HG03521 (cell line): Measurements from ENCODE around the gene CYB5B.

Source experiments
- ATAC-seq: cut with Tn5 transposase; IDR thresholded peaks from one replicate; pipeline ENCODE4 v1.9.1; 2021; ENCODE audit warnings: mild to moderate bottlenecking, moderate library complexity; ENCODE audit not compliant: unreplicated experiment

Gene CYB5B

DNA sequence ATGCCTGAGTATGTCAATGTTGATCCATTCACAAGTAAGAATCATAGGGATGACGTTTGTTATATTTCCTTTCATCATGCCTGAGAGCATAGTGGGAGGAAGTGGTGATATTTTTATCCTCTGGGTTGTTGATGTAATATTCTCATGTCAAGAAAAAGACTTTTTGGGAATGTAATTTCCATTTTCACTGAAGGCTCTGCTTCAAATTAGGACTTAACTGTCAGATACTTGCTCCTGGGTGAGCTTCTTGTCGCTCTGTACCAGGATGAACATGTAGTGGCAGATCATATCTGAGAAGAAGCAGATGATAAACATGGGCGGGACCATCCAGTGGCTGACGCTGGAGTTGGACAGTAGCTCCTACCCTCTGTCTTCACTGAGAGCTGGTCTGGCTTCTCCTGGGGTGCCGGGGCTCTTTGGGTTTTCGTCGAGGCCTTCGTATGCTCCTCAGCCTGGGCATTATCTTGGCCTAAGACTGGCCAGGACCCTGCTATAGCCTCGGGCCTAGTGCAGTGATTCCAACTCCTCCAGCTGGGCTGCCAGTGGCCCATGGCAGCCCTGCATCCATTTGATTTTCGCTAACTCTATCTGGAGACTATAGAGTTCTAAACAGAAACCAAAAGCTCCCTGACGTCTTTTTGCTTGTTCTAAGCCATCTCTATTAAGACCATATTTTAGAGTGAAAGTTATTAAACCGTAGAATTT, 19.7 kb downstream of the CYB5B start:
- no peak for ATAC-seq

DNA sequence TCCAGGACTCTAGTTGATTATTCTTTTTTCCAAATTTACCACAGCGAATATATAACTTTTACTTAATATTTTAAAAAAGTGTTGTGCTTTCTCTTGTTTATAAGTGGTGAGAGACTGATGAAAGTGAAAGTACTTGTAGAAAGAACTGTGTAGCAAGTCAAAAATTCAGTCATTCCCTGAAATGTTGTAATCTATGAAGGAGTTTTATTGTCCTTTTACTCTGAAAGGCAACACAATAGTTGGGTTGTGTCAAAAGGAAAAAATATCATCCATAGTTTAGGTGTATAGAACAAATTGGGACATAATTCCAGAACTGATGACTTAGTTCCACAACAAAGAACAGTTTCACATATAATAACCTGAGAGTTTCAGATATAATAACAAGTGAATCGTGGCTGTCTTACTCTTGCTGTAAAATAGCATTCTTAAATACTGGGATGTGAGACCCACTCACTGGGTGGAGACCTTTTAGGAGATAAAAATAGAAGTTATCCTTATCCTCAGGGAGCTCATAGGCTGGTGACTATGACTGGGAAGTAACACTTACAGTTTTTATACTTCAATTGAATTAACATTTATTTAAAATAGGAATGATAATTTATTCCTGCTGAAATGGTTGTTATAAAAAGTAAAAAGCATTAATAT, 20.6 kb downstream of the CYB5B start:
- no peak for ATAC-seq

DNA sequence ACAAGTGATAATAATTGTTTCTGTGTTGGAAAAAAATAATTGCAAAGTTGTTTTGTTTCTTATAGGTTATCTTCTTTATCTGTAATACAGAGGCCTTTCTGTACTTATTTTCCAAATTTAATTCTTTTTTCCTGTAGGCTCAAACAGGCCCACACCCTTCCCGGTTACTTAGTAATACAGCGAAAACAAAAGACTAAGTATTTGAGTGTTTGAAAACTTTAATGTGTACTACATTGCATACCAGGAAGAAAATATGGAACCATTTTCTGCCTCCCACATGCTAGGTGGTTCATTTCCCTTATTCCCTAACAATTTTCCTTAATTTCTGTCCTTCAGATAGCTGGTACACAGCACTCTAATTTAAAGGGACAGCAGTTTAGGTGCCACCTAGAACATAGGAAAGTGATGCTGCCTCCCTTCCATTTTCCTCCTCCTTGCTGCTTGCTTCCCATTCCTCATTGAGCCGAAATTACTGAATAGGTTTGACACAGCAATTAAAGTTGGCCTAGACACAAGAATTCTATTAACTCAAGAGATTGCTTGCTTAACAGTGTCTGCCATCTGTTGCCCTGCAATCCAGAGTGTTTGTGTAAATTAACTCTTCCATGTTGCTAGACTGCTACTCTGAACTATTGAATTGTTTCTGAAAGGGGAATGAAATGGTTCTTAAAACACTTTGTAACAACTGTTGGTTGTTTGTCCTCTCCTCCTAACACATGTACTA, 24.2 kb downstream of the CYB5B start:
- no peak for ATAC-seq

DNA sequence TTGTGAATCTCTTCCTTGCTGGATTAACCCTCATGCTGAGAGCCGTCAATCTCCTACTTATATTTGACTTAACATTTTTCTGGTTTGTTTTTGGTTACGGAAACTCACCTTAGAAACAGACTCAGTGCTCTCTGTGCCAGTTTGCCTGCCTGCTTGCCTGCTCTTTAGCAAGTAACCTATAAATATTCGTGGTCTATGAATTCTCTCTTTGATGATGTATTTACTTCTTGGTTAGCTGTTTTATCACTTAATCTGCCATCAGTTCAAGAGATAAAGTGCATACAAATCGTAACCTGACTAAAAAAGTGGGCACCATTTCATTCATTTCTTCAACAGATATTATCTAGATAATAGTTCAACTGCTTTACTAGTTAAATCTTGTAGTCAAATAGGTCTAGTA, 26.7 kb downstream of the CYB5B start:
- no peak for ATAC-seq

DNA sequence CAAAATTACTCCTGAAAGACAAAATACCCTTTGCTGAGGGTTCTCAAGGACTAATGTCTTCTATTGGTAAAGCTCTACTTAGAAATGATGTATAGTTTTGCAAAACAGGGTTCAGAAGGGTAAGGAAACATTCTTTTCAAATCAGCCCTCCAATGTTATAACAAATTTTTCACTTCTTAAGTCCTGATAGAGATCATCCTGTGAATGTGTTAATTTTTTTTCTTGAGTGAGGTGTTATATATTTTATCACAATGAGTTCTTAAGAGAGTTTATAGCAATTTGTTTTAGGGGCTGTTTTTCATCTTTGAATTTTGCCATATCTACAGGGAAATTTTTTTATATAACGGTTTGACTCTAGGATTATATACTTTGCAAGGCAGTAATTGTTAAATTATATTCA, 29.5 kb downstream of the CYB5B start:
- no peak for ATAC-seq

DNA sequence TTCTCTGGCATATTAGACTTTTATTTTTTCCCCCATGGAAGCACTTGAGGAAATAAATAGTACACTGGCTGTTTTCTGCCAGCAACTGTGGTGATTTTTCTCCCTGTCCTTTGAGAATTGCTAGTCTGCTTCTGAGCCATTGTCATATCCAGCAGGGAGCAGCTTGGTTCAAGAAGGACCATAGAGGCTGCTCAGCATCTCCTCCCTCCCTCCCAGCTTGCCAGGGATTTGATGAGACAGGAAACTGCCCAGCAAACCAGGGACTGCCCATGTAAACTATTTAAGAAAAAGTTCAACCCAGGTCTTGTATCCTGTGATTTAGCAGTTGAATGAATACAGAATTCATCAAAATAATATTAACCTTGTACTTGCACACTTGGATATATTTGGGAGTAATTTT, 39.5 kb downstream of the CYB5B start:
- ATAC-seq: no peak

DNA sequence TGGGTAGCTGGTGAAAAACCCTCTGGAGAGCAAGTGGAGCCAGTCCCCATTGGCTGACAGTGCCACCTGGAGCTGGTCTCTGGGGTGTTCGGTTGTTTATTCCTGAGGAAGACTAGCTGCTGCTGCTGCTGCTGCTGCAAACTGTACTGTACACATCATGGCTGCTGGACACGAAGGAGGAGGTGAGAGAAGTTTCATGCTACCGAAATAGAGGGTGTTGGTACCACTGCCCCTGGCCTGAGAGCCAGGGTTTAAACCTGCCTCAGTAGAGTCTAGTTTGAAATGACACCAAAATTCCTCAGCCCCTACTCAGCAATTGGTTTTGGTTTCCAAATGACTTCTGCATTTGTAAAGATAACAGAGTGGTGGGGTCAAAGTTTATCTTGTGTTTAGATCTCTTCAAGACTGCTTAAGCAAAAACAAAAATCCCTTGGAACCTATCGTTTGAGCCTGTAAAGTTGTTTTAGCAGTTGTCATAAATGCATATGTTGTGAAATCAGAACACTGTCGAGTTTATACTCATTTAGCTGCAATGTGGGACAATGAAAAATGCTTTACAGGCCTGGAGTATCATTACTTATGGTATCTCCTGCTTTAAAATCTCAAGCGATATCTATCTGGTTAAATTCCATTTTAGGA, 40.8 kb downstream of the CYB5B start:
- no peak for ATAC-seq

DNA sequence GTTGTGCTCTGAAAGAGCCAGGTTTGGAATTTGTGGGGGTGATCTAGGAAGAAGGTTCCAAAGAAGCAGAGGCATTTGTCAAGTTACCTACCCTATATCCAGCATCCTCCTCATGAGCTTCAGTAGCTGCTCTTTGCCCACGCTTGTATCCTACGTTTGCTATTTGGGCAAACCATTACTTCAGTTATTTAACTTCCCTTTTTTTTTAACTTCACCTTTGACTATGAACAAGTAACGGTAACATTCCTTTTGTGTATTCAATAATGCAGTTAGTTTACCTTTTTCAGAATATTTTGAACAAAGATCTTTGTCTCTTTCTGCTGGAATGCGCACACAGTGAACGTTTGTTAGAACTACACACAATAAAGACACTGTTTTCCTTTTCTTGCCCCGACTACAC, 41.5 kb downstream of the CYB5B start:
- no peak for ATAC-seq

DNA sequence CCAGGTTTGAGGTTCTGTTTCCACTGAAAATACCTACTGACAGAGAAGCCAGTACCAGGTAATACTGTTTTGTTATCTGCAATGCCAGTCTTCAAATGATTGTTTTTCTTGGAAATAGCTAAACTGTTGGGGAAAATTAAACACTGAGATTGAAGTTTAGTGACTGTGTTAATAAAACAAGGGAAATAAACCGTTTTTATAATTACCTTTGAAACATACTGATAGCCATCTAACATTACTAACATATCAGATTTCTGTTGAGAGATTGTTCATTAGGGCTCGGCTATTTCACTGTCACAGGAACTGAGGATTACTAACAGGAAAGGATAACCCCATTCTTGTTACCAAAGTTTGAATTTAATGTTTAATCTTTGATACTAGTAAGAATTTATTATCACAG, 42.1 kb downstream of the CYB5B start:
- ATAC-seq: no peak

DNA sequence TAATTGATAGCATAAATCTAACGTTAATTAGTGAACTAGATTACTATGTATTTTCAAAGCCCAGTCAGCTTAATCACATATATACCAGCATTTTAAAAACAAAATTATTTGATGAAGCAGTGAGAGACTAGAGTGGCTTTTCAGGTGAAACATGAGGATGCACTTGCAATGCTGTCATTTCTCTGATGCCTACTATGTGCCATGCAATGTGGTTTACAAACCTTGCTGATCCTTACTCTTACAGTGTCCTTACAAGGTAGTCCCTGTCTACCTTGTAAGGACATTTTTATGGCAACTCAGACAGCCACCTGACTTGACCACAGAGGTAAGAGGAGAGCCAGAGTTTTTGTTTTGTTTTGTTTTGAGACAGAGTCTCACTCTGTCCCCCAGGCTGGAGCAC, 42.7 kb downstream of the CYB5B start:
- ATAC-seq: no peak

DNA sequence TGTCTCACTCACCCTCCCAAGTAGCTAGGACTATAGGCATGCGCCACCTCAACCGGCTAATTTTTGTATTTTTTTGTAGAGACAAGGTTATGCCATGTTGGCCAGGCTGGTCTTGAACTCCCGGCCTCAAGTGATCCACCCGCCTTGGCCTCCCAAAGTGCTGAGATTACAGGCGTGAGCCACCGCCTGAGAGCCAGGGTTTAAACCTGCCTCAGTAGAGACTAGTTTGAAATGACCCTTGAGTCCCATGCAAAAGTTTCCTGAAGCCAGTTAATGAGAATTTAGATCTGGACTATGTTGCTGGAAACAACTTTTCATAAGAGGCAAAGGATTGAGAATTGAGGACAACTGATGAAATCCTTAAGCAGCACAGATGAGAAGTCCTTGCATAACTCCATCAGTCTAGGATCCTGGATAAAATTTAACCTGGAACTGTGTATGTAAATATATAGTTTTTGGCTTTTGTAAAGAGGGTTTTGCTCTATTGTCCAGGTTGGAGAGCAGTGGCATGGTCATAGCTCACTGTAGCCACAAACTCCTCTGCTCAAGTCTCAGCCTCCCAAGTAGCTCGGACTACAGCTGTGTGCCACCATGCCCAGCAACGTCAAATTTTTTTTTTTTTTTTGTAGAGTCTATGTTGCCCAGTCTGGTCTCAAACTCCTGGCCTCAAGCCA, 43.2 kb downstream of the CYB5B start:
- ATAC-seq: no peak

DNA sequence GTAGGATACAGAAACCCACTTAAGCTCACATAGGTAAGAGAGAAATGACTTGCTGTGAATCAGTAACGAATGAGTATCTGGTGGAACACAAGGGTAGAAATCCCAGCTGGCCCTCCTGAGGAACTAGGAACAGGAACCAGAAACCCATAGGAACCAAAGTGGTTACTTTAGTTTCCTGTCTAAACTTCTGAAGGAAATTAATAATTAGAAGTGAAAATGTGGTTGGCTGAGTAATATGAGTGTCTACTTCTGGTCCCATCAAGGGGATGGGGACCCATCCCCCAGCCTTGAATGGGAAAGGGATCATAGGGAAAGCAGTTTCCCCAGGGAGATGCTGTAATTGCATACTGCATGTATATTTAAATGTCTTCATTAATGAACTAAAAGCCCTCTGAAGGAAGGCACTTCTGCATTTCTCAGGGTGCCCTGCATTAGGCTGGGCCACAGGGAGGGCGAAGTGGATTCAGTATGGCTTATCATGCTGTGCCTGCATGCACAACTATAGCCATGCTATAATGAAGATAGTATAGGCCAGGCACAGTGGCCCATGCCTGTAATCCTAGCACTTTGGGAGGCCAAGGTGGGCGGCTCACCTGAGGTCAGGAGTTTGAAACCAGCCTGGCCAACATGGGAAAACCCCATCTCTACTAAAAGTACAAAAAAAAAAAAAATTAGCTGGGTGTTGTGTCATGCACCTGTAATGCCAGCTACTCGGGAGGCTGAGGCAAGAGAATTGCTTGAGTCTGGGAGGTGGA, 45.6 kb downstream of the CYB5B start:
- peak; percentile 34 for ATAC-seq

DNA sequence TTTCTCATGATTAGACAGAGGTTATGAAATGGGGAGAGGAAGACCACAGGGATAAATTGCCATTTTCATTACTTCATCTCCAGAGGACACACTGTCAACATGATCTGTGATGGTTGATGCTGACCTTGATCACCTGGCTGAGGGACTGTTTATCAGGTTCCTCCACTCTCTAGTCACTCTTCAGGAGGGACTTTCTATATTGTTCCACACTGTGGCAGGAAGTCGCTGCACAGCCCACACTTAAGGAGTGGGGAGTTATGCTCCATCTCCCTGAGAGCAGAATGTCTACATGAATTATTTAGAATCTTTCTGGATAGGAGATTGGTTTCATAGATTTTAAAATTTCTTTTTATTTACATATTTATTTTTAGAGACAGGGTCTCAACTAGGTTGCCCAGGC, 46.7 kb downstream of the CYB5B start:
- no peak for ATAC-seq

DNA sequence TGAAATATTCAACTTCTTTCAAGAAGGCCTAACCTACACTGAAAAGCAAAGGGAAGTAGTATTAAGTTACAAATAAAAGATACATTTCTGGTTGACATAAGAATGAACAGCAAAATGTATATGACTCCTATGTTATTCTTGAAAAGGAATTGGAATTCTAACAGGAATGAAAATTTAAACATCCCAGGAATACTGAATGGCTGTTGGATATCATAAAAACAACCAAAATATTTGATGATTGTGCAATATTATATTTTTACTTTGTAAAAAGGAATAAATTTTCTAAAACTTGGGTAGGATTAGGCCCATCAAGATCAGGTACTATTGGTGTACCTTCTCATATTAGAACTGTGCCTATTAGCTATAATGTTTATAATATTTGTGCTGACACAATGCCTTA, 50.0 kb downstream of the CYB5B start:
- ATAC-seq: no peak

DNA sequence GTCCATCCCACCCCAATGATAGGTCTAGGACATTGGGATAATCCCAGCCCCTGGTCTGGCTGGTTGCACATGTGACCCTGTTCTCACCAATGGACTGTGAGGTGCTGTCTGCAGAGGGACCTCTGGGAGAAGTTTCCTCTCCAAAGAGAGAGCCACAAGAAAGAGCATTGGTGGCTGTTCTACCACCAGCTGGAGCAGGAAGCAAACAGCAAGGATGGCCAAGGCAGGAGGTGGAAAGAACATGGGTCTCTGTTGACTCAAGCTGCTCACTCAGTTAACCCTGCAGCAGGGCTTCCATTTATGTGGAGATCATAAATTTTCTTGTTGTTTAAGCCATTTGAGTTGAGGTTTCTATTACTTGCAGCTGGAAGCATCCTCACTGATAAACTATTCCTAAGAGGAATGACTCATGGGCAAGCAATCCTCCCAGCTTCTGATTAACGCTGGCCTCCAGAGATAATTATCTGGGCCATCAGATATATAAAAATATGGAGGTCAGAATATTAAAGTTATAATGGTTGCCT, 52.6 kb downstream of the CYB5B start:
- ATAC-seq: no peak

DNA sequence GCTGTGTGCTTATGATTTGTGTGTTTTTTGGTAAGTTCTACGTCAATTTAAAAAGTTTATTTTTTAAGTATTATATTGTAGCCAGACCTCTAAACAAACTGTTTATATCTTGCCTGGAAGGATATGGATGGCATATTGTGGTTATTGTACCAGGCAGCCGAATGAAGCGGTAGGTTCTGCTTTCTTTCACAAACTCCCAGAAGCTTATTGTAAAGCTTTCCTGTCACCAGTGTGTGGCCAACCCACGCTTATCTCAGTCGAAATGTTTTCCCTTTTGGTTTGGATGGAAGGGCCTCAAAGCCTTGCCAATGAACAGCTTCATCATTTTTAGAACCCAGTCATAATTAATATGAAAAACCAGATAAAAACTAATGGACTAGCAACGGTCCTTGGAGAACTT, 53.1 kb downstream of the CYB5B start:
- no peak for ATAC-seq

DNA sequence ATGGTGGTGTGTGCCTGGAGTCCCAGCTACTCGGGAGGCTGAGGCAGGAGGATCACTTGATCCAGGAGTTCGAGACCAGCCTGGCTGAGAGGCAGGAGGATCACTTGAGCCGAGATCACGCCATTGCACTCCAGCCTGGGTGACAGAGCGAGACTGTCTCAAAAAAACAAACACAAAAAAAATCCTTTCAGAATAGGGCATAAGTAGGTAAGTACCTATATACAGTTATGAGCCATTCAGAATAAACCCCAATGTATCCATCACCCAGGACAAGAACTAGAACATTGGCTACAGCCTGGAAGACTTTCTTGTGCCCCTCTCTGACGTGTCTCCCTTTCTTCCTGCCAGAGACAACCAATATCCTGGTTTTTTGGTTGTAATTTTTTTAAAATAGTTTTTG, 54.3 kb downstream of the CYB5B start:
- no peak for ATAC-seq

DNA sequence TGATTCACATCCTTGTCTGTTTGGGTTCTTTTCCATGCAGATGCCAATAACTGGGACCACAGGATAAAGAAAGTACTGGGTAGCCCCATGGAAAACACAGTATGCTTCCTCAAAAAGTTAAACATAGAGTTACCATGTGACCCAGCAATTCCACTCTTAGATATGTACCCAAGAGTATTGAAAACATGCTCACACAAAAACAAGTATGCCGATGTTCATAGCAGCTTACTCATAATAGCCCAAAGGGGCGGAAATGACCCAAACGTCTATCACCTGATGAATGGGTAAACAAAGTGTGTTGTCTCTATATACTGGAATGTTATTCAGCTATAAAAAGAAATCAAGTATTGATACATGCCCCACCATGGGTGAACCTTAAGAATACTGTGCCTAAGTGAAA, 55.4 kb downstream of the CYB5B start:
- ATAC-seq: no peak

DNA sequence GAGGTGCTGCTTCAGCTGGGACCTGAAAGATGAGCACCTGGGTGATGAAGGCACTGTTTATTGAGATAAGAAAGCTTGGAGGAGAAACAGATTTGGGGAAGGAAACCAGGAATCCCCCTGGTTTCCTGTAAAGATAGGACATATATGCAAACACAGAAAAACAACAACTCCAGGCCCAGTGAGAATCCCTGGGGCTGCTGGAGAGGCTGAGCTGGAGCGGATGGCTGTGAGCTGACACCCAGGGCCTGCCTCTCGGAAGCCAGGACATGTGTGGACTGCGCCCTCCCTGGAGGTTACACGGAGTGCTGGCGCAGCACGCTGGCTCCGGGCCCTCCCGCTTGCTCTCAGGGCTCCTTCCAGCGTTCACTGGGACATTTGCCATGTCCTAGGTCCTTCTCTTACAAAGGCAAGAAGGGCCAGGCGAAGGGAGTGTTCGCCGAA, 57.5 kb downstream of the CYB5B start:
- no peak for ATAC-seq

DNA sequence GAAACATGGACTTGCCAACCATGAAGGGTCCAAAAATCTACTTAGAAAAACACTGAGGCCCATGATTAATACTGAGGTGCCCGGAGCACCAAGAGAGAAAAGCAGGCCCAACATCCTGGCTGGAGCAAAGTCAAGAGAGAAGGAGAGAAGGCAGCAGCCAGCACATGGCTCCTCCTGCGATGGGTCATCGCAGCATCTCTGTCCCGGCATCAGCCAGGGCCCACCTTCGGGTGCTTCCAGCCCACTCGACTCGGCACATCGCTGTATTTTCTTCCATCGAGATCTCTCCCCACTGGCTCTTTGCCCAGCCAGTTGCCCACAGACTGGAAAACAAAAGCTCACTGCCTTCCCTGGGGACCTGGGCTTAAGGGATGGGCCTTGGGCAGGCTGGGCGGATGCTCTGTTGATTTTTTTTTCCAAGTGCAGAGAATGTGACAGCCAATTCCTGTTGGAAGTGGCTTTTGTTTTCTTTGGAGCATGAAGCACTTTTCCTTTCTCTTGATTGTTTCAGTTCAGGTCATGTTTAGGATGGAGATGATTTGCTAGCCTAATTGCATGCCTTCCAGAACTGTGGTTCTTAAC, 58.1 kb downstream of the CYB5B start:
- no peak for ATAC-seq
